Cardiac septum (tissue), 1 donor: Measurements from ENCODE around the gene GLUL. TPM values are rescaled to one million over a fixed set of nuclear protein-coding genes. Genes with fewer than 3 reads are reported as not detected.
A peak's percentile ranks its signal among the peaks of the same experiment; 100 is the strongest.

ENCODE experiments used
- DNase-seq: peaks from one replicate; pipeline ENCODE4 v3.0.0-alpha.2; 2020; ENCODE audit warnings: low spot score
- intact Hi-C: fragments of 100-400 bp; cut with DNase I; formaldehyde crosslinking; loops from one replicate; pipeline ENCODE4 v1.14.0; 2022
- long read RNA-seq: library from polyadenylated mRNA; unstranded; transcript quantifications from one replicate; pipeline ENCODE4 v2.0.0, GENCODE V29; 2021
- total RNA-seq: library from RNA; stranded (reverse); fragmentation: NEBNext Ultra II Directional; extraction: Animal tissue kit (Norgen Biotek cat#: 25700); gene quantifications from one replicate; pipeline ENCODE4 v1.2.1, GENCODE V29; 2021
- donor health status: DM: no; HTN: no; CAD: no.

GLUL gene
- total RNA-seq = 231 TPM
- long read RNA-seq, full-length matches to known transcripts = 110 of 155 reads
- long read RNA-seq, partial matches to known transcripts = 18 of 155 reads
- long read RNA-seq, other reads (novel, unspliced or antisense) = 27 of 155 reads

- intact Hi-C loops = loop anchor here (2.0 to 5.0 kb wide), 2 partner anchors 29 to 89 kb away; no protein-coding TSS in a partner anchor
- peak; percentile 96 for DNase-seq
Observed at GRCh38 chr1:182391362-182392049, at the start of gene GLUL. GLUL (minus strand) TSS chr1:182391790; CDS start chr1:182388737, 3,053 bp downstream.

GRCh38 chr1:182438326-182438725 lies 46.7 kb upstream of the GLUL start:
- DNase-seq = no peak
- intact Hi-C loops = no loop called here

GRCh38 chr1:182433580-182433979 lies 42.0 kb upstream of the GLUL start:
- intact Hi-C loops = no loop called here
- no peak for DNase-seq

- no peak for DNase-seq
- intact Hi-C loops = no loop called here
Observed at GRCh38 chr1:182431278-182431677, 39.7 kb upstream of the GLUL start.

GRCh38 chr1:182430263-182431068 lies 38.9 kb upstream of the GLUL start:
- DNase-seq = no peak
- intact Hi-C loops = no loop called here

- intact Hi-C loops = no loop called here
- DNase-seq = no peak
Observed at GRCh38 chr1:182428043-182428442, 36.5 kb upstream of the GLUL start.

- intact Hi-C loops = no loop called here
- DNase-seq = no peak
Observed at GRCh38 chr1:182426442-182427430, 35.1 kb upstream of the GLUL start.

- intact Hi-C loops = no loop called here
- DNase-seq = no peak
Observed at GRCh38 chr1:182415789-182416188, 24.2 kb upstream of the GLUL start.

- intact Hi-C loops = no loop called here
- DNase-seq = no peak
Observed at GRCh38 chr1:182413969-182414368, 22.4 kb upstream of the GLUL start.

- DNase-seq = no peak
- intact Hi-C loops = no loop called here
Observed at GRCh38 chr1:182413486-182413885, 21.9 kb upstream of the GLUL start.

- DNase-seq = no peak
- intact Hi-C loops = no loop called here
Observed at GRCh38 chr1:182410620-182411273, 19.2 kb upstream of the GLUL start.

GRCh38 chr1:182410138-182410537 lies 18.5 kb upstream of the GLUL start:
- intact Hi-C loops = no loop called here

GRCh38 chr1:182408435-182409075 lies 17.0 kb upstream of the GLUL start:
- intact Hi-C loops = no loop called here
- DNase-seq = no peak

More at GRCh38 chr1:182410138-182410537, 18.5 kb upstream of the GLUL start:
- no peak for DNase-seq

GRCh38 chr1:182407724-182408123 lies 16.1 kb upstream of the GLUL start:
- intact Hi-C loops = no loop called here
- DNase-seq = no peak

GRCh38 chr1:182406012-182406411 lies 14.4 kb upstream of the GLUL start:
- no peak for DNase-seq
- intact Hi-C loops = no loop called here

GRCh38 chr1:182405578-182405977 lies 14.0 kb upstream of the GLUL start:
- no peak for DNase-seq
- intact Hi-C loops = no loop called here

- intact Hi-C loops = no loop called here
- DNase-seq = no peak
Observed at GRCh38 chr1:182404781-182405180, 13.2 kb upstream of the GLUL start.

GRCh38 chr1:182400567-182400966 lies 9.0 kb upstream of the GLUL start, which contains the start of gene TEDDM1:
TEDDM1 (minus strand) TSS chr1:182400667; CDS start chr1:182400485, 182 bp downstream.
- intact Hi-C loops = no loop called here
- DNase-seq = no peak
